GM19463 (cell line): ENCODE measurements around the gene GRN.
"Not testable (repeated sequence)": the region's sequence is repeated elsewhere in the genome, so short reads cannot be mapped to it uniquely, and the experiment has no call there.

Experiments used
- ATAC-seq: cut with Tn5 transposase; IDR thresholded peaks from one replicate; pipeline ENCODE4 v1.9.1; 2021; ENCODE audit warnings: mild to moderate bottlenecking, moderate library complexity; ENCODE audit not compliant: unreplicated experiment

The GRN gene

GRCh38 chr17:44345454-44346026, 438 bp downstream of the GRN start:
- ATAC-seq = no peak

DNA sequence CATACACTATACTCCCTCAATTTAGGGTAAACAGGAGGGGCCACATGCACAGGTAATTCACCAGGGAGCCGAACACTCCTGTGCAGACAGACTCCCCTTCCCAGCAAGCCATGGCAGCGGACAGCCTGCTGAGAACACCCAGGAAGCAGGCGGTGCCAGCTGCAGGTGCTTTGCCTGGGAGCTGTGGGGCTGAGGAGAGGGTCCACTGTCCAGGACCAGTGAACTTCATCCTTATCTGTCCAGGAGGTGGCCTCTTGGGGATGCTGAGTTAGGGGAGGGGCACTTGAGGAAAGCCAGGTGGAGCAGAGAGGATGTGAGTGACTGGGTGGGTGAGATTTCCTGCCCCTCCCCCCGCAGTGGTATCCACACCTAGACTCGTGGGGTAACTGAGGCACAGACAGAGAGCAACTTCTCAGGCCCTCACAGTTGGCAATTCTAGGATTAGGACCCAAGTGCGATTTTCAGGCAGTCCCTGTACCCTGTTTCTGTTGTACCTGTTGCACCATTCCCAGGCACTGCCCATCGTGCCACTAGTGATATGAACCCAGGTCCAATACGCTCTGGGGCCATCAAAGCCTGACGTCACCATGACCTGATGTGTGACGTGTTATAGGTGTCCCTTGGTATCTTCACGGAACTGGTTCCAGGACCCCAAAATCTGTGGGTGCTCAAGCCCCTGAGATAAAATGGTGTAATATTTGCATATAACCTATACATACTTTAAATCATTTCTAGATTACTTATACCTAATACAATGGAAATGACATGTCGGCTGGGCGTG, 1.2 kb downstream of the GRN start:
- ATAC-seq = no peak

DNA sequence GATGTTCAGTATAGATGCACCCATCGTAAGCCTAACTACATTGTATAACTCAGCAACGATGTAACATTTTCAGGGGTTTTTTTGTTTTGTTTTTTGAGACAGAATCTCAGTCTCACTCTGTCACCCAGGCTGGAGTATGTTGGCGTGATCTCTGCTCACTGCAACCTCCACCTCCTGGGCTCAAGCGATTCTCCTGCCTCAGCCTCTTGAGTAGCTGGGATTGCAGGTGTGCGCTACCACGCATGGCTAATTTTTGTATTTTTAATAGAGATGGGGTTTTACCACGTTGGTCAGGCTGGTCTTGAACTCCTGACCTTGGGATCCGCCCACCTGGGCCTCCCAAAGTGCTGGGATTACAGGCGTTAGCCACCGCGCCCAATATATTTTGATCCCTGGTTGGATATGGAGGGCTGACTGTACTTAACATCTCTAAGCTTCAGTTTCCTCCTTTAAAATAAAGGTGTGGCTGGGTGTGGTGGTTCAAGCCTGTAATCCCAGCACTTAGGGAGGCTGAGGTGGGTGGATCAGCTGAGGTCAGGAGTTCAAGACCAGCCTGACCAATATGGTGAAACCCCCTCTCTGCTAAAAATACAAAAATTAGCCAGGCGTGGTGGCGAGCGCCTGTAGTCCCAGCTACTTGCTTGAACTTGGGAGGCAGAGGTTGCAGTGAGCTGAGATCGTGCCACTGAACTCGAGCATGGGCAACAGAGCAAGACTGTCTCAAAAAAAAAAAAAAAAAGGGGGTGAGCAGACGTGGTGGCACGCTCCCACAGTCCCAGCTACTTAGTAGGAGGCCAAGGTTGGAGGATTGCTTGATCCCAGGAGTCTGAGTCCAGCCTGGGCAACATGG, 2.3 kb downstream of the GRN start:
- ATAC-seq = not testable (repeated sequence)

- no peak for ATAC-seq
These were observed 3.3 kb downstream of the GRN start for GRCh38 chr17:44348234-44348987.

- ATAC-seq = no peak
These were observed 3.9 kb downstream of the GRN start for GRCh38 chr17:44348988-44349364.

- ATAC-seq = no peak
These were observed 4.5 kb downstream of the GRN start for GRCh38 chr17:44349553-44350070.

DNA sequence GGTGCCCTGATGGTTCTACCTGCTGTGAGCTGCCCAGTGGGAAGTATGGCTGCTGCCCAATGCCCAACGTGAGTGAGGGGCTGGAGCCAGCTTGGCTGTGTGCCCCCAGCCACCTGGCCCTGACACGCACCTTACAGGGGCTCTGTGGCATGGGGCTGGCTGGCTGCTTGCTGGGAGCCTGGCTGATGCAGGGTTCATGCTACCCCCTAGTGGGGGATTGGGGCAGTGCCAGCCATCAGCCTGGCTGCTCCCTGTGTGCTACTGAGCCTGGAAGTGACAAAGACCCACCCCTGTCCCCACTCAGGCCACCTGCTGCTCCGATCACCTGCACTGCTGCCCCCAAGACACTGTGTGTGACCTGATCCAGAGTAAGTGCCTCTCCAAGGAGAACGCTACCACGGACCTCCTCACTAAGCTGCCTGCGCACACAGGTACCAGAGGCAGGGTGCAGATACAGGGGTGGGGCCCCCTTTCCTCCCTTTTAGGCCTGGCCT, 5.7 kb downstream of the GRN start:
- ATAC-seq = no peak

GRCh38 chr17:44351464-44351863, 6.4 kb downstream of the GRN start:
- no peak for ATAC-seq

DNA sequence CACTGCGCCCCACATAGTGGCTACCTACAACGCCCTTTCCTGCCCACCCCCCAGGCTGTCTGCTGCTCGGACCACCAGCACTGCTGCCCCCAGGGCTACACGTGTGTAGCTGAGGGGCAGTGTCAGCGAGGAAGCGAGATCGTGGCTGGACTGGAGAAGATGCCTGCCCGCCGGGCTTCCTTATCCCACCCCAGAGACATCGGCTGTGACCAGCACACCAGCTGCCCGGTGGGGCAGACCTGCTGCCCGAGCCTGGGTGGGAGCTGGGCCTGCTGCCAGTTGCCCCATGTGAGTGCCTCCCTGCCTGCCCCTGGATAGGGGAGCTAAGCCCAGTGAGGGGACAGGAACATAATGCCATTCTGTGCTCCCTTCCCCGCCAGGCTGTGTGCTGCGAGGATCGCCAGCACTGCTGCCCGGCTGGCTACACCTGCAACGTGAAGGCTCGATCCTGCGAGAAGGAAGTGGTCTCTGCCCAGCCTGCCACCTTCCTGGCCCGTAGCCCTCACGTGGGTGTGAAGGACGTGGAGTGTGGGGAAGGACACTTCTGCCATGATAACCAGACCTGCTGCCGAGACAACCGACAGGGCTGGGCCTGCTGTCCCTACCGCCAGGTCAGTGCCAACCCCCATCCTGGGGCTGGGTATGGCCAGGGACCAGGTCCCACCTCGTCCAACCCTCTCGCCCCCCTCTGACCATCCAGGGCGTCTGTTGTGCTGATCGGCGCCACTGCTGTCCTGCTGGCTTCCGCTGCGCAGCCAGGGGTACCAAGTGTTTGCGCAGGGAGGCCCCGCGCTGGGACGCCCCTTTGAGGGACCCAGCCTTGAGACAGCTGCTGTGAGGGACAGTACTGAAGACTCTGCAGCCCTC, 7.1 kb downstream of the GRN start:
- no peak for ATAC-seq

- ATAC-seq = no peak
These were observed 7.9 kb downstream of the GRN start for GRCh38 chr17:44352828-44353671.

DNA sequence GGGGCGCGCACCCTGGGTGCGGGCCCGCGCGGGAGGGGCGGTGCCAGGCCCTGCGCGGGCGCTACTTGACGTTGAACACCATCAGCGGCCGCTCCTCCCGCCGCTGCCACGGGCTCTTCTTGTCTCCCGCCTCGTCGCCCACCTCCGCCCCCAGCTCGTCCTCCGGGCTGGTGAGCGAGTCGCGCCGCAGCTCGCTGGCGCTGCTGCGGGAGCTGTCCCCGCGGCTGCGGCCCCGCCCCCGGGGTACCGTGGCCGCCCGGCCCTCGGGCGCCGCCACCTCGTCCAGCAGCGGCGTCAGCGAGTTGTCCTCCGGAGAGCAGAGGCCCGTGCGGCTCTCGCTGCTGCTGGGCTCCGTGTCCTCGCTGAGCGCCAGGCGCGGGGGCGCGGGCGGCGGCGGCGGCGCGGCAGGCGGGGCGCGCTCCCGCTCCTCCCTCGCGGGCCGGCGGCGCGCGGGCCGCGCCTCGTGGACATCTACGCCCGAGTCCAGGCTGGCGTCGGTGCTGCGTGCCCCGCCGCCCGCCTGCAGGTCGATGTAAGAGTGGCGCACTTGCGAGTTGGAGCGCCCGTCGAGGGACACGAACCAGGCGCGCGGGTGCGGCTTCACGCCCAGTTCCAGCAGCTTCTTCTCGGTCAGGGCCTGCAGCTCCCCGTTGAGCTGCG, 8.7 kb downstream of the GRN start:
- no peak for ATAC-seq

DNA sequence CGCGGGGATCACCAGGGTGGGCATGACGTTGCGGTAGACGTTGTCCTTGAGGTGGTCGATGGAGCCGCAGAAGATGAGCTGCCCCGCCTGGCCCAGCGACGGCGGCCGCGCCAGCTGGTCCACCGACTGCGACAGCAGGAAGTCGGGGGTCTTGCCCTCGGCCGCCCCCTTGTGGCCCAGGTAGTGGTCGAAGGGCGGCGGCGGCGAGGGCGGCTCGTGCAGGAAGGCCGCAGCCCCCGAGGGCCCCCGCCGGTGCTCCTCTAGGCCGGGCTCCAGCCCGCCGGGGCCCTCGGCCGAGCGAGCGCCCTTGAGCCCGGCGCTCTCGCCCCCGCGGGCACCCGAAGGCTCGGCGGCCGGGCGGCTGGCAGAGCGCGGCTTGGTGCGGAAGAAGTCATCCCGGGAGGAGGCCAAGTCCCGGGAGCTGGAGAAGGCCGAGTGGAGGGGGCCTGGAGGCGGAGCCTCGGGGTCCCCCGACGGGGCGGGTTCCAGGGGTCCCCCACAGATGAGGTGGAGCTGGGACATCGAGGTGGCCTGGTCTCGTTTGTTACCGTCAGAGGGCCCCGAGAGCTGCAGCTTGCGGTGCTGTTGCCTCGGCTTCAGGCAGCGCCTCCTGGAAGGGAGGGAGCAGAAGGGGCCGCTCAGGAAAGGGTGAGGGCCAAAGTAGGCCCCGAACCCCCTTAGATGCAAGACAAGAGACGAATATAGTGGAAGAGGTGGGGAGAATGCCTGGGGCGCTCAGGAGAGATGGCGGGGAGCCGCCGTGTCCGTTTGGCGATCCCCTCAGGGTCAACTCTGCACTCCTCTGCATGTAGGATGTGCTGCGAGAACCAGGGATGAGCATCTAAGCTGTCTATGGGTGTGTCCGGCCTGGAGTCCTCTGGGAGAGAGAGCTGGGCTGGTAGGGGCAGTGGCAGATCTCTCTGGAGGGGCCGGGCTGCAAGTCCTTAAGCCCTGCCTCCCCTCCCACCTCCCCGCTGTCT, 9.8 kb downstream of the GRN start:
- ATAC-seq = no peak

DNA sequence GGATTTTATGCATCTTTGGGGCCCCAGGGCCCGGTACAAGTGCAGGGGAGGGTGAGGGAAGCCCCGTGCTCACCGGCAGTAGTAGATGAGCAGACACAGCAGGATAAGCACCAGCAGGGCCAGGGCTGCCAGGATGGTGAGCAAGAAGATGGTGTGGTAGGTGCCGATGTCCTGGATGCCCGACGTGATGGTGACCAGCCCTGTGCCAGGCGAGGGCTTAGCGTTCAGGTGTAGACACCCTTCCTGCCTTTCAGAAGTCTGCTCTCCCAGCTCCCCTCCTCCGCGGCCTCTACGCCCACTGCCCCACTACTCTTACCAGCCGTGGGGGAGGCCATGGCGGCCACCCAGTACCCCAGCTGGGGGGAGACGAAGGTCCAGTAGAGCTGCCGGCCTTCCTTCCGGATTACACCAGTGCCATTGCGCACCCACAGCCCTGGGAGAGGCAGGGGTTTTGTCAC, 10.6 kb downstream of the GRN start:
- no peak for ATAC-seq

- ATAC-seq = no peak
These were observed 11.1 kb downstream of the GRN start for GRCh38 chr17:44356241-44356640.

- ATAC-seq = no peak
These were observed 13.0 kb downstream of the GRN start for GRCh38 chr17:44358066-44358465.

- no peak for ATAC-seq
These were observed 13.9 kb downstream of the GRN start for GRCh38 chr17:44359006-44359405.
